Hepatocyte (in vitro differentiated cells): ENCODE results near the gene TEKT2. TPM values are rescaled to one million over a fixed set of nuclear protein-coding genes. Genes with fewer than 3 reads are reported as not detected.

Source experiments
- DNase-seq: peaks from one replicate; pipeline ENCODE4 v3.0.0-alpha.2; 2016; ENCODE audit warnings: low spot score
- H2AFZ ChIP-seq: fragments of 200-600 bp; sonication (generic); 2 replicates; pipeline ENCODE4 v1.6.0; 2016; ENCODE audit warnings: antibody characterized with exemption, mild to moderate bottlenecking
- H3K27ac ChIP-seq: fragments of 200-600 bp; sonication (generic); 2 replicates; pipeline ENCODE4 v1.5.1; 2016; ENCODE audit warnings: mild to moderate bottlenecking
- H3K27me3 ChIP-seq: fragments of 200-600 bp; sonication (generic); 2 replicates; pipeline ENCODE4 v1.6.1; 2016
- H3K36me3 ChIP-seq: fragments of 200-600 bp; sonication (generic); replicated peaks from 2 replicates; pipeline ENCODE4 v1.5.1; 2016; ENCODE audit warnings: low read depth; ENCODE audit not compliant: insufficient read depth
- H3K4me1 ChIP-seq: fragments of 200-600 bp; sonication (generic); 2 replicates; pipeline ENCODE4 v1.5.1; 2016; ENCODE audit warnings: mild to moderate bottlenecking, moderate library complexity; ENCODE audit not compliant: insufficient read depth
- H3K4me2 ChIP-seq: fragments of 200-600 bp; sonication (generic); 2 replicates; pipeline ENCODE4 v1.6.0; 2016
- H3K4me3 ChIP-seq: fragments of 200-600 bp; sonication (generic); 2 replicates; pipeline ENCODE4 v1.5.1; 2016; ENCODE audit warnings: mild to moderate bottlenecking
- H3K79me2 ChIP-seq: fragments of 200-600 bp; sonication (generic); 2 replicates; pipeline ENCODE4 v1.6.0; 2017; ENCODE audit warnings: mild to moderate bottlenecking
- H3K9me2 ChIP-seq: fragments of 200-600 bp; sonication (generic); replicated peaks from 2 replicates; pipeline ENCODE4 v1.6.0; 2017; ENCODE audit warnings: mild to moderate bottlenecking; ENCODE audit not compliant: insufficient read depth
- H3K9me3 ChIP-seq: fragments of 200-600 bp; sonication (generic); 2 replicates; pipeline ENCODE4 v1.5.1; 2016; ENCODE audit warnings: low read depth, mild to moderate bottlenecking
- H4K20me1 ChIP-seq: fragments of 200-600 bp; sonication (generic); 2 replicates; pipeline ENCODE4 v1.6.0; 2016; ENCODE audit warnings: mild to moderate bottlenecking; ENCODE audit not compliant: insufficient read depth, poor library complexity, severe bottlenecking
- EZH2 ChIP-seq: fragments of 200-600 bp; sonication (generic); IDR thresholded peaks from 2 replicates; pipeline ENCODE4 v1.6.1; 2016; ENCODE audit warnings: antibody characterized with exemption, mild to moderate bottlenecking, borderline replicate concordance
- EZH2phosphoT487 ChIP-seq: fragments of 200-600 bp; sonication (generic); IDR thresholded peaks from one replicate; pipeline ENCODE4 v1.6.1; 2018; ENCODE audit warnings: antibody characterized with exemption, mild to moderate bottlenecking, low read depth, moderate library complexity; ENCODE audit not compliant: unreplicated experiment, severe bottlenecking
- WGBS: methylation state at CpG from one replicate; pipeline ENCODE4 v1.1.6; 2016; ENCODE audit warnings: low lambda C conversion rate; ENCODE audit errors: missing lambda C conversion rate; 5-methylcytosine and 5-hydroxymethylcytosine counted together
- polyA plus RNA-seq: library from polyadenylated mRNA; unstranded; fragments of >200 nt; fragmentation: Nextera tagmentation; extraction: Ambion mirVana; gene quantifications from 2 replicates; pipeline ENCODE4 v1.2.1, GENCODE V29; 2016
- total RNA-seq: library from RNA; depleted of rRNA; stranded (reverse); fragments of >200 nt; gene quantifications from 2 replicates; pipeline ENCODE4 v1.2.3, GENCODE V29; 2014
- TF ChIP-seq, protein P1 (sequence below): fragments of 200-600 bp; sonication (generic); IDR thresholded peaks from 2 replicates; pipeline ENCODE4 v1.5.1; 2016; ENCODE audit warnings: antibody characterized with exemption, mild to moderate bottlenecking; ENCODE audit not compliant: poor library complexity

TEKT2 gene
- total and polyA plus RNA-seq, 2 experiments from 2014 or later, result 1.1 to 1.4 TPM

DNA sequence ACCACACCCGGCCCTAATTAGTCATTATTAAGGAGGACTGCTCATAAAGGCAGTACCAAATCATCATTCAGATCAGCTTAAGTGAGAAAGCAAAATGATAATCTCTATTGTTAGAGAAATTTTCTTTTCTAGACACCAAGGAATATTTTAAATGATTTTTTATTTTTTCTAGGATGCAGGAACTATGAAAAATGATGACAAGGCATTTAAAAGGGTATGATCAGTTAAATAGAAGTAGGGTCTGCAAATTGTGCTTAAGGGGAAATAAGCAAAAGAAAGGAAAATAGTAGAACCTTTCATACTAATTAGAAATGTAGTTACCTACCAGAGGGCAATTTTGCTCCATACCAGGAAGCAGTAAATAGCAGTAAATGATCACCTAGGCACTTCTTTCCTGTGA lies 21.6 kb upstream of the TEKT2 start:
- no peak overlapping the region for H3K4me3 ChIP-seq
- no peak overlapping the region for H2AFZ ChIP-seq
- 86% methylated on average over 1 of the region's 1 CpG for whole genome bisulfite sequencing
- no peaks in the 10 kb centered on the region for H4K20me1 ChIP-seq
- H3K36me3 ChIP-seq, result no peaks in the 10 kb centered on the region
- no peak overlapping the region for H3K4me2 ChIP-seq
- no peaks in the 10 kb centered on the region for H3K27me3 ChIP-seq
- no peaks in the 10 kb centered on the region for H3K4me1 ChIP-seq
- H3K79me2 ChIP-seq, result no peaks in the 10 kb centered on the region
- TF ChIP-seq EZH2 (no peak), EZH2phosphoT487 (no peak)
- TF ChIP-seq, protein P1, sequence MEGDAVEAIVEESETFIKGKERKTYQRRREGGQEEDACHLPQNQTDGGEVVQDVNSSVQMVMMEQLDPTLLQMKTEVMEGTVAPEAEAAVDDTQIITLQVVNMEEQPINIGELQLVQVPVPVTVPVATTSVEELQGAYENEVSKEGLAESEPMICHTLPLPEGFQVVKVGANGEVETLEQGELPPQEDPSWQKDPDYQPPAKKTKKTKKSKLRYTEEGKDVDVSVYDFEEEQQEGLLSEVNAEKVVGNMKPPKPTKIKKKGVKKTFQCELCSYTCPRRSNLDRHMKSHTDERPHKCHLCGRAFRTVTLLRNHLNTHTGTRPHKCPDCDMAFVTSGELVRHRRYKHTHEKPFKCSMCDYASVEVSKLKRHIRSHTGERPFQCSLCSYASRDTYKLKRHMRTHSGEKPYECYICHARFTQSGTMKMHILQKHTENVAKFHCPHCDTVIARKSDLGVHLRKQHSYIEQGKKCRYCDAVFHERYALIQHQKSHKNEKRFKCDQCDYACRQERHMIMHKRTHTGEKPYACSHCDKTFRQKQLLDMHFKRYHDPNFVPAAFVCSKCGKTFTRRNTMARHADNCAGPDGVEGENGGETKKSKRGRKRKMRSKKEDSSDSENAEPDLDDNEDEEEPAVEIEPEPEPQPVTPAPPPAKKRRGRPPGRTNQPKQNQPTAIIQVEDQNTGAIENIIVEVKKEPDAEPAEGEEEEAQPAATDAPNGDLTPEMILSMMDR, result no peak
- H3K27ac ChIP-seq, result no peak overlapping the region
- DNase-seq, result no peak
- H3K9me2 ChIP-seq, result no peaks in the 10 kb centered on the region
- H3K9me3 ChIP-seq, result no peaks in the 10 kb centered on the region

DNA sequence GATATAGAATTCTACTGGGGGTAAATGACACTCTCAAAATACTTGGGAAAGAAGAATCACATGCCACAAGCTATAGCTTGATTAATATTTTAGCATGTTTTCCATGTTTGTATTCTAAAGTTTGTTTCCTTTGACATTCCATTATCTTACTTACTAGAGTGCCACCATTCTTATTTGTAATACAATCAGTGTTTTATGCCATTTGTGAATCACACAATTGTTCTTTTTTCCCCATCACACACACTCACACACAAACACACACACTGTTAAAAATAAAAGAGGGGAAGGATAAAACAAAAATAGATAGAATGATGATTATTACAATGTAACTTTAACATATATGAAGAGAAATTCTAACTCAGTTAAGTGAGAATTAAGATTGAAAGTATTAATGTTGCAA lies 16.0 kb upstream of the TEKT2 start:
- no peak overlapping the region for H3K4me2 ChIP-seq
- H3K27ac ChIP-seq, result no peak overlapping the region
- H3K79me2 ChIP-seq, result no peaks in the 10 kb centered on the region
- TF ChIP-seq EZH2, result no peak
- no peak for TF ChIP-seq EZH2phosphoT487
- TF ChIP-seq, protein P1, result no peak
- no peaks in the 10 kb centered on the region for H3K27me3 ChIP-seq
- H3K36me3 ChIP-seq, result no peaks in the 10 kb centered on the region
- no peaks in the 10 kb centered on the region for H4K20me1 ChIP-seq
- H3K9me3 ChIP-seq, result no peaks in the 10 kb centered on the region
- no peak for DNase-seq
- H3K4me3 ChIP-seq, result no peak overlapping the region
- H3K4me1 ChIP-seq, result no peaks in the 10 kb centered on the region
- no peaks in the 10 kb centered on the region for H3K9me2 ChIP-seq
- no peak overlapping the region for H2AFZ ChIP-seq

DNA sequence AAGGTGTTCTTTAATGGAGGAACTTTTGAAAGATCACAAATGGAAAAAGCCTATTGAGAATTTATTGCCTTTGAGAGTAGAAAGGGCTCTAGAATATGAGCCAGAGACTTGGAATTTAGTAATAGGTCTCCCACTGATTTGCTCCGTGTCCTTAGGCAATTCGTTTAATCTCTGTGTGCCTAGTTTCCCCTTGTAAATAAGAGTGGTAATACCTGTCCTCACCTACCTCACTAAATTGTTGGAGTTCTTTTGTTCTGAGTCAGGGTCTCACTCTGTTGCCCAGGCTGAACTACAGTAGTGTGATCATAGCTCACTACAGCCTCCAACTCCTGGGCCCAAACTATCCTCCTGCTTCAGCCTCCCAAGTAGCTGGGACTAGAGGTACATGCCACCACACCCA lies 15.0 kb upstream of the TEKT2 start:
- TF ChIP-seq EZH2 (no peak), EZH2phosphoT487 (no peak)
- TF ChIP-seq, protein P1, result no peak
- WGBS, result 50% methylated on average over 2 of the region's 2 CpGs

DNA sequence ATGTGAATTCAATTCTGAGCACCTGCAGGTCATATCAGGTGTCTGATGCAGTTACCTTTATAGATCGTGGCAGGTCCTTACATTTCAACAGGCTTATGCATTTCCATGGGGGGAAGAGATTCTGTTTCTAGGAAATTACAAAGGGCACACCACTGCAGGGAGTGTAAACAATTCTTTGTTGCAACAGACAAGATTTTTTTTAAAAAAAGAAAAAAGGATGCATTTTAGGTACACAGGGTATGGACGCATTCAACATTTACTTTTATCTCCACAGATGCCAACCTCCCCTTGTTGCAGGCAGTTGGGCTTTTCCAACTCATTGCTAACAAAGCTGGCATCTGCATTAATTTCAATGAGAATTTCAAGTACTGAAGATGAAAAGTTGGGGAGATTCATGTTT lies 13.5 kb upstream of the TEKT2 start:
- no peak overlapping the region for H3K27ac ChIP-seq
- no peaks in the 10 kb centered on the region for H3K9me2 ChIP-seq
- H4K20me1 ChIP-seq, result no peaks in the 10 kb centered on the region
- no peak overlapping the region for H3K4me3 ChIP-seq
- H3K36me3 ChIP-seq, result no peaks in the 10 kb centered on the region
- no peaks in the 10 kb centered on the region for H3K79me2 ChIP-seq
- TF ChIP-seq, protein P1, result no peak
- TF ChIP-seq EZH2 (no peak), EZH2phosphoT487 (no peak)
- no peak overlapping the region for H3K4me2 ChIP-seq
- 75% methylated on average over 2 of the region's 2 CpGs for WGBS
- no peaks in the 10 kb centered on the region for H3K9me3 ChIP-seq
- H3K4me1 ChIP-seq, result no peaks in the 10 kb centered on the region
- DNase-seq, result no peak
- H3K27me3 ChIP-seq, result no peaks in the 10 kb centered on the region
- no peak overlapping the region for H2AFZ ChIP-seq

More for the DNA sequence above, 15.0 kb upstream of the TEKT2 start:
- Histone ChIP-seq H3K27me3 (no peaks in the 10 kb centered on the region), H3K79me2 (no peaks in the 10 kb centered on the region), H3K27ac (no peak overlapping the region), H3K4me2 (no peak overlapping the region), H3K9me3 (no peaks in the 10 kb centered on the region), H2AFZ (no peak overlapping the region), H3K36me3 (no peaks in the 10 kb centered on the region), H4K20me1 (no peaks in the 10 kb centered on the region), H3K4me3 (no peak overlapping the region), H3K9me2 (no peaks in the 10 kb centered on the region), H3K4me1 (no peaks in the 10 kb centered on the region)
- DNase-seq, result no peak
